ENCODE measurements around the gene ABCC11.

ABCC11 gene

DNA sequence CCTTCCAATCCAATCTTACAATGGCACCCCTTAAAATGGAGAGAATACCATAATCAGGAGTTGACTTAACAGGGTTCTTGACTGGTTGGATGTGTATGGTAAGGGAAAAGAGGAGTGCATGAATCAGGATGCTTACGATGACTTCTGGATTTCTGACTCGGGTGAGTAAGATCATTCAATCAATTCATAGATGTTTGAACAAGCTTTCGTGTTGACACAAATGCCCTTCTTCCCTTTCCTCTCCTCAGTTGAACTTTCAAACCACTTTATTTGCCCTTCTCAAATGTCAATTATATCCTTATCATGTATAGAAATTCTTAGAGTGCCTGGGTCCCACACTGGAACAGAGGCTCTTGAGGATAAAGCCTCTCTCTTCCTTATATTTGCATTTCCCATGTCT lies 117.4 kb downstream of the ABCC11 start:
- DNase-seq (ENCODE audit: low spot score) = no peak

DNA sequence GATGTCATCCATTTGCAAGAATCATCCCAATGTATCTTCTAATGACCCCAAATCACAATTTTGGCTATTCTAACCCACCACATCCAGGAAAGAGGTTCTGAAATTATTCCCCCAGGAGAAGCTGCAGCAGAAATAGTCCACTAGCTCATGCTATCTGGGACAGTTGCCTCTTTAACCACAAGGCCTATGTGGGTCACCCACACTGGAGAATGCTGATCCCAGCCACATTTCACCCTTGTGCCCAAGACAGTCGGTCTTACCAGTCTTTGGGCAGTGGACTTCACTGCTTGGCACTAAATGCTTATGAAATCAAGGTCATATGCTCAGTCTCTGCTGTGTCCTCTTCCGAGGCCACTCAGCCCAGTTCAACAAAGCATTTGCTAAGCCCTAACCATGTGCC lies 118.6 kb downstream of the ABCC11 start:
- DNase-seq (ENCODE audit: low spot score) = no peak

DNA sequence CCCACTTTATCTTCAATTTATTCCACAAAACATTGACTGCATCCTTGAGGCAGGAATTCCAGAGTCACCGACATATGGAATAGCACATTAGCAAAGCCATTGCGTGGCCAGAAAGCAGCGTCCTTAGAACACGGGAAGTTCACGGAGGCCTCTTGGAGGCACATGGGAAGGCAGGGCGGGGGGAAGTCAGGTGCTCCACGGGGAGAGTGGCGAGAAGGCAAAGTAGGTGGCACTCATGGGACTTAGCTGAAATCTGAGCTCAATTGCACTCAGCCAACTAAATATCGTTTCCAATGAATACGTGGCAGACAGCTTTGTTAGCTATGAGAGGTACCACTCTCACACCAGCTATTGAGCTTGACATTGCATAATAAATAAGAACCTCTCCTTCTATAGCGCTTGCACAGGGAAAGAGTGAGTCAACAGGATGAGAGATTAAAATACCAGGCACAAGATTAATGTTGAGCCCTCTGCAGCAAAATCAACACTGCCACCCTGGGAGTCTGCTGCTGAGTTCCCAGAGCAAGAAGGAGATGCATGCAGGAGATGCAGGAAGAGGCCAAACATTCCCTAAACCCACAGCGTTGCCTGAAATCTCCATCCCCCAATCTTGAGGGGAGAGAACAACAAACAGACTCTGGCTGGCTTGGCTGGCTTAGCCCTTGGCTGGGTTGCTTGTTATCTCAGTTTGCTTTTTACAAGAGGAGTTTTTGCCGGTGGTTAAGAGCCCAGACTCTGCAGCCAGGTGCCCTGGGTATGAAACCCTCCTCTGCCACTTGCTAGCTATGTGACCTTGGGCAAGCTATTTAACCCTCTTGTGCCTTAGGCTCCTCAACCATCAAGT lies 120.3 kb downstream of the ABCC11 start:
- DNase-seq (ENCODE audit: low spot score) = no peak

DNA sequence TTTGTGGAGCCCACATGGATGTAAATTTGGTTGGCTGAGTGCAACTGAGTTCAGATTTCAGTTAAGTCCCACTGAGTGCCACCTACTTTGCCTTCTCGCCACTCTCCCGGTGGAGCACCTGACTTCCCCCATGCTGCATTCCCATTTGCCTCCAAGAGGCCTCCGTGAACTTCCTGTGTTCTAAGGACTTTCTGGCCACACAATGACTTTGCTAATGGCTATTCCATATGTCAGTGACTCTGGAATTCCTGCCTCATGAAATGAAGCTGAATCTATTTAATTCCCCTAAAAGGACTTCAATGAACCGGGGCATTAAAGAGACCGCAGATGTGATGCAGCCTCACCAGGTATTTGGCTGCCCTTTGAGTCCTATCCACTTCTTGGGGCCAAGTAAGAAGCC lies 121.5 kb downstream of the ABCC11 start:
- DNase-seq (ENCODE audit: low spot score) = no peak

- no peak for DNase-seq (ENCODE audit: low spot score)
Measured at GRCh38 chr16:48124266-48124665, 123.1 kb downstream of the ABCC11 start.

DNA sequence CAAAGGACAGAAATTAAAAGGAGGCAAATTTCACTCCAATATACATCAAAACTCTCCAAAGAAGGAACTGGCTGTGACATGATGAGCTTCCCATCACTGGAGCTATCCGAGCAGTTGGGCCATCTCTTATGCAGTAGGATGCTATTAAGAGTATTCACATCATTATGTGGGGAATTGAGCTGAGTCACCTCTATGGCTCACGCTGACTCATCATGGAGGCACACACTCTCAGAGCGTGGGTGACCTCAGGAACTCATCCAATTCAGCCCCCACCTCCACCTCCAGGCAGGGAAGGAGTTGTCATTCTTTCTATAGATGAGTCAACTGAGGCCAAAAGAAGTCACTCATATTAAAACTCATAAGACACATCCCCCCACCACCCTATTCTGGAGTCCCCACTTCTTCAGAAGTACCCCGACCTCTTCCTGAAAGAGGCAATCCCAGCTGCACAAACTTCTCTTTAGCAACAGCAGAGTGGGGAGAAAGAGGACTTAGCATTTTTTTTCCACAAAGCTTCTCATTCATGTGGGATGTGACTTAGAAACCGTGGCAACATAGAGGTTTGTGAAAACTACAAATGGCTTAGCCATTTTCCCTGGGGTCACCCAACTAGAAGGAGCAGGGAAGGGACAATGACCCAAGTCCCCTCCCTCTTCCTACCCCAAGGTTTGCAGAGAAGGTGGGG lies 124.1 kb downstream of the ABCC11 start:
- DNase-seq (ENCODE audit: low spot score) = no peak

GRCh38 chr16:48121276-48121675 lies 126.1 kb downstream of the ABCC11 start:
- no peak for DNase-seq (ENCODE audit: low spot score)

DNA sequence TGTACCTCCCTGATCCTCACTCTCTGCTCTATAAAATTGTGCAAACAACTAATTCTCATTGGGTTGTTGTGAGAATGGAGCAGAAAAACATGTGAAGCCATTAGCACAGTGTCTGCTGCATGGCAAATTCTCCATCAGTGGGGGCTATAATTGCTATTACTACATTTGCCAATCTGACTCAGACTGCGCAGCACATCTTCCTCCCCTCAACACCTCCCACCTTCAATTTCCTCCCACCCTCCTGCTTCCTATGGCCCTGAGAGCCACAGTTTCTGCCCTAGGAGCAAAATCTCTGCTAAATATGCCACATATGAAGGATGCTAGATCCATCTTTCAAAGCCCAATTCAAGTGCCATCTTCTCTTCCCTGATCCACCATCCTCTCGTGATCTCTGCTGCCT lies 128.5 kb downstream of the ABCC11 start:
- no peak for DNase-seq (ENCODE audit: low spot score)

GRCh38 chr16:48117217-48118105 lies 129.9 kb downstream of the ABCC11 start:
- peak; percentile 87 for DNase-seq (ENCODE audit: low spot score)
